SU-DHL-6 (cell line): ENCODE data around the gene CCDC102A.

ENCODE experiments used
- EZH2phosphoT487 ChIP-seq: fragments of 200-600 bp; sonication (generic), shearing (Covaris generic); conservative IDR thresholded peaks from 2 replicates; pipeline ENCODE4 v1.6.1; 2018; ENCODE audit warnings: mild to moderate bottlenecking, antibody characterized with exemption, low read length, moderate library complexity, mixed read lengths
- TF ChIP-seq, protein P1 (sequence below): fragments of 200-600 bp; sonication (generic); IDR thresholded peaks from one replicate; pipeline ENCODE4 v1.5.1; 2017; ENCODE audit warnings: antibody characterized with exemption, mild to moderate bottlenecking, low read length, moderate library complexity; ENCODE audit not compliant: insufficient read depth, poor library complexity, severe bottlenecking

DNA sequence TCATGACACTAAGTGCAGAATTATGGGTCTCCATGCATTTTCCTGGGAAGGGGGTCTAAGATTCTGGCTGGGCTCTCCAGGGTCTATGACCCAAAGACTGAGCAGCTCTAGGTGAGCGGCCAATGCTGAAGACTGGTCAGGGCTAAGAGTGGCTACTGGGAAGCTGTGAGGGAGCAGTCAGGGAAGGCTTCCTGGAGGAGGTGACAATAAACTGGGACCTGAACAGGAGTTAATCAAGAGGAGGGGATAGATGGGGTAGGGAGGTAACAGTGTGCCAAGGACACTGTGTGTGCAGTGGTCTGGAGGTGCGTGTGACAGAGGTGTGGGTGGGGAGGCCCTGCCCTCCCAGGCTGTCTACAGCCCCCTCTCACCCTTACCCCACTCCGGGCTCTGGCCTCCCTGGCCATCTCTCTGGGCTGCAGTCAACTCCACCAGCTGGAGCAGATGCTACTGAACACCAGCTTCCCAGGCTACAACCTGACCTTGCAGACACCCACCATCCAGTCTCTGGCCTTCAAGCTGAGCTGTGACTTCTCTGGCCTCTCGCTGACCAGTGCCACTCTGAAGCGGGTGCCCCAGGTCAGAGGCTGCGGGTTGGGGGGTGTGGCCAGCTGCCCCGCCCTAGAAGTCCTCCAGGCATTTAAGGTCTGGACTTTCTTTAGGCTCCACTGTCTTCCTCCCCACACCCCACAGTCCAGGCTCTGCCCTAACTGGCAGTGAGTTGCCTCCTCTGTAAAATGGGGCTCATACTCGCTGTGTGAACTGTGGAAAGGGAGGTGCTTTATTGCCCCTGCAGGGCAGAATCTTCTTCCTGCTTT lies 26.5 kb upstream of the CCDC102A start:
- TF ChIP-seq, protein P1, sequence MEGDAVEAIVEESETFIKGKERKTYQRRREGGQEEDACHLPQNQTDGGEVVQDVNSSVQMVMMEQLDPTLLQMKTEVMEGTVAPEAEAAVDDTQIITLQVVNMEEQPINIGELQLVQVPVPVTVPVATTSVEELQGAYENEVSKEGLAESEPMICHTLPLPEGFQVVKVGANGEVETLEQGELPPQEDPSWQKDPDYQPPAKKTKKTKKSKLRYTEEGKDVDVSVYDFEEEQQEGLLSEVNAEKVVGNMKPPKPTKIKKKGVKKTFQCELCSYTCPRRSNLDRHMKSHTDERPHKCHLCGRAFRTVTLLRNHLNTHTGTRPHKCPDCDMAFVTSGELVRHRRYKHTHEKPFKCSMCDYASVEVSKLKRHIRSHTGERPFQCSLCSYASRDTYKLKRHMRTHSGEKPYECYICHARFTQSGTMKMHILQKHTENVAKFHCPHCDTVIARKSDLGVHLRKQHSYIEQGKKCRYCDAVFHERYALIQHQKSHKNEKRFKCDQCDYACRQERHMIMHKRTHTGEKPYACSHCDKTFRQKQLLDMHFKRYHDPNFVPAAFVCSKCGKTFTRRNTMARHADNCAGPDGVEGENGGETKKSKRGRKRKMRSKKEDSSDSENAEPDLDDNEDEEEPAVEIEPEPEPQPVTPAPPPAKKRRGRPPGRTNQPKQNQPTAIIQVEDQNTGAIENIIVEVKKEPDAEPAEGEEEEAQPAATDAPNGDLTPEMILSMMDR: no peak
- TF ChIP-seq EZH2phosphoT487: no peak
